T-helper 1 cell (primary cell): ENCODE results near the gene GPR108.
"Not testable (repeated sequence)": the region's sequence is repeated elsewhere in the genome, so short reads cannot be mapped to it uniquely, and the experiment has no call there.

ENCODE experiments used
- DNase-seq, 5 donors: peaks; one replicate each; pipeline ENCODE4 v3.0.0-alpha.2; 2012 to 2020

GPR108 gene

DNA sequence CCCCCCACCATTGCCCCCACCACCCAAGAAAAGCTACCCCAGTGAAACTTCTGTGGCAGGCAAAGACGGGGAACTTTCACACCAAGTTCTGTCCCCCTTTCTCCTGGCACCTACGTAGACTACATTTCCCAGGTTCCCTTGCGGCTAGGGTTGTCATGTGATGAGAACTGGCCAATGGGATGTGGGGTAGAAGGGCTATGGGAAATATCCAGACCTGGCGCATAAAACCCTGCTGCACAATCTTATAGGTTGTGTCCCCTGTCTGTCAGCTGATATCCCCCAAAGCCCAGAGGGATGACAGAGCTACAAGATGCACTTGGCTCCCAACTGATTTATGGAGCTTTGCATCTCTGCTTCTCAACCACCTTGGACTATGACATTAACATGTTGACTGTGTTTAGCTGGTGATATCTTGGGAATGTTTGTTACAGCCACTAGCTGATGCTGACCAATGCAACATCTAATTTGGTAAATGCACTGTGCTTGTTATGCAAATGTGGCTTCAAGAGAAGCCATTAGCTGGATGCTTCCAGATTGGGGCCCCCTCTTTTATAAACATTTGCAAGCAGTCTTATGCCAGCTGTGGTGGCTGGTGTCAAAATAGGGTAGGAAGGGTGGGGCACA lies 23.8 kb upstream of the GPR108 start:
- DNase-seq = no peak

DNA sequence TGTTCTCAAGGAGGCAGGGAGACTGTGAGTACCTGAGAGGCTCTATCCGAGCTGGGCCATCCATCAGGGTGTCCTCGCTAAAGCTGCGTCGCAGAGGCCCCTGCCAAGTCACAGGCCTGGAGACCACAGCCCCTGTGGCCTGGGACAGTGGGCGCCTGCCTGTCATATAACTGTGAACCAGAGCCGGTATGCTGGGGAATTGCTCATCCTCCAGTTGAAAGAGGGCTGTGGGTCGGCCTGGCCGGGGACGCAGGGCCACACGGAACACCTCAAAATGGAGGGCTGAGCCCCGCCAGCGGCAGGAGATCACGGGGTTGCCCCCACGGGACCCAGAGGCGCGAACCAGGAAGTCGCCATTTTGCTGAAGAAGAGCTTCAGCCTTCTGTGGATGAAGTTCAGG lies 23.2 kb upstream of the GPR108 start:
- no peak for DNase-seq

DNA sequence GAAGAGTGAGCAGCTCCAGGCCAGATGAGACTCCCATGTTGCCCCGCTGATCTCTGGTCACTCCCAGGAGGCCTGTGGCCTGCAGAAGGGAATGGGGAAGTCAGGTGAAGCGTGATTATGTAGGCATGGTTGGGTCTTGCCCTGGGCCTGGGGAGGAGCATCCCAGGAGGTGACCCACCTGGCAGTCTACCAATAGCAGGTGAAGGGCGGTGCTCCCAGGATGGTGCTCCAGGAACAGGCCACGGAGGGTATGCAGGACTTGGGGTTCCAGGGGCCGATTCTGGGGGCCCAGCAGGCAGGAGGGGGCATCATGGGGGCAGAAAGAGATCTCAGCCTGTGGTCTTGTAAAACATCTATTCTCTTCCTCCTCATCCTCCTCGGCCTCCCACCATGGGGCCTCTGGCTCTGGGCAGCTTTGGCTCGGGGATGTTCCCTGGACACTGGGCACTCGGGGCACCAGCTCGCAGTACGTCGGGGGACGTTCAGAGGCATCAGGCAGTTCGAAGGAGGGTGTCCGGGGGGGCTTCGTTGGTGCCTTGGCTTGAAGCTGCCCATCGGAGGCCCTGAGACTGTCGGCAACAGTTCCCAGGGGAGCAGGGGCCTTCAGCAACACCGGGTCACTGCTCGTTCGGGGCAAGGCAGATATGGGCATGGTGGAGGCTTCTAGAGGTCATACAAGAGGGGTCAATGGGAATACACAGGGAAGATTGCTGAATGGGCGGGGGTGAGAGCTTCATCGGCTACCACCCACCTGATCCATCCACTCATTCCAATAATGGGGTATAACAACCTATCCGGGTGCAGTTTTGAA lies 17.5 kb upstream of the GPR108 start:
- no peak for DNase-seq

DNA sequence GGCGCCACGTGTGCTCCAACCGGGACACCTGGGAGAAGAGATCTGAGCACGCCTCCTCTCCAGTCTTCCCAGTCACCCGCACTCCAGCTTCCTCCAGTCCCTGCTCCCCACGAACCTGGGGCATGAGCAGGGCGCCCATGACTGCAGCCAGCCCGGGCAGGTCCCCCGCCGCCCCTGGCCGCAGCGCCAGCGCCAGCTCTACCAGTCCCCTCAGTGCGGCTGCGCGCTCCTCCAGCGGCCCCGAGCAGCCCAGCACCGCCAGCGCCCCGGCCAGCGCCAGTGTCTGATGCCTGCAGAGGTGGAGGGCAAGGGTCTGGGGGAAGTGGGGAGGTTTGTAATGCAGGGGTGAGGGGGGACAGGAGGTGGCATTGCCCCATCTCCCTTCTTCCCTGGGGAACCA lies 16.8 kb upstream of the GPR108 start:
- DNase-seq = no peak

DNA sequence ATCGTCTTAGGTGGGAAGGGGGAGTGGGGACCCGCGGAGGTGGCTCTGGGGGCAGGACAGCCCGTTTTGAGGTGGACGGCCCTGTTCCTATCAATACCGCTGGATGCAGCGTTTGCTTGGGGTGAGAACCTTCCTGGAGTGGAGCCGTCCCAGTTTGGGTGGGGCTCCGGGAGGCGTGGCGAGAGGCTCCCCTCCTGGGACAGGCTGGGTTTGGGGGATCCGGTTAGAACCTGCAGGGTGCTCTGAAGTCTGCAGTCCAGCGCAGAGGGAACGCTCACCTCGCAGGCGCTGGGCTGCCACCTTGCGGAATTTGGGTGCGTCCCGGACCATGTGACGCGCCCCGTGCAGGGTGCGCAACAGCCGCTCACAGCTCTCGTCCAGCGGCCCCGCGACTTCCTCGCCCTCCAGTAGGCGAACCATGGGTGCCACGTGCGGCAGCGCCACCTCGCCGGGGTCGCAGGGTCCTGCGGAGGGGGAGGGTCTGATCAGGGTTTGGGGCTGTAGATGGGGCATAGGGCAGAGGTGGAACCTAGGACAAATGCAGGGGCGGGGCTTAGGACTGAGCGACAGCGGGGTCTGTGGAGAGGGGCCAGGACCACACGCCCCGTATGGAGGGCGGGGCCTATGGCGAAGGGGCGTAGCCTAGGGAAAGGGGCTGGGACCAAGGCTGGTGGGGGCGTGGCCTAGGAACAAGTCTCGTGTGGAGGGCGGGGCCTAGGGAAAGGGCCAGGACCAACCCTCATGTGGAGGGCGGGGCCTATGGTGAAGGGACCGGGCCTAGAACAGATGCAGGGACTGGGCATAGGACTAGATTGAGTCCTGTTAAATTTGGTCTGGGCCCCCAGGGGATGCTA lies 16.0 kb upstream of the GPR108 start:
- peak; percentile 61 to 82 (median 67) for DNase-seq

DNA sequence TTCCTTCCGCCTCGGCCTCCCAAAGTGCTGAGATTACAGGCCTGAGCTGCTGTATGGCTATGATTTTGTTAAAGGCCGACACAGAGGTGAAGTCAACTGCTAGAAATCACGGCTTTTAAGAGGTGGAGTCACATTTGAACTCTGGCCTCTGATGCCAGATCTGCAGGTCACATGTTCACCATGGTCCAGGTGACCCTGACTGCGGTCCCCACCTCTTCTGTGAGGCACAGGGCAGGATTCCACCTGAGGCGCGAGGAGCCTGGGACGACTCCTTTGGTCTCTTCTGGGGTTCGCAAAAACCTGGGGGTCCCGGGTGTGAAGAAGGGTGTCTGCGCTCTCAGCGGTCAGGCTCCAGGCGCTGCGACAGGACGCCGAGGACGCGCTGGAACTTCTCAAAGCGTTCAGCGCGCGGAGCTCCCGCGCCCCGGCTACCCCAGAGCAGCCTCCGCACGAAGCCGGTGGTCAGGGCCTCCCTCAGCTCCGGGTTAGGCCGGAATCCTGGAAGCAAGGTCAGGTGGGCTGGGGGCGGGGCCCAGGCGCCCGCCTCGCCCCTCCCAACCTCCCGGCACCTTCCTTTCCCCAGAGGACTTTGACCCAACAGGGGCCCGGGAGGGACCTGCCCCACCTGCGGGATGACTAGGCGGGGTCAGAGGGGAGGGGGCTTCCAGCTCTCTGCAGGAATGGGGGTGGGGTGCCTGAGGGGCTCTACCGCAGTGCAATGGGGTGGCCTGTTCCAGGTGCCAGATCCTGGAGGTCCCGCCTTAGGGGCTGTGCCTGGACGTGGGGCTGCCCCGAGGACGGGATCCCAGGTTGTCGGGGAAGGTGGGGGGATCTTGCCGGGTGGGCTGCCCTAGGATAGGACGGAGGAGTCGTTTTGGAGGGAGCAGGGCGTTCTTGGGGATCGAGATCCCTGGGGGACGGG lies 15.1 kb upstream of the GPR108 start:
- DNase-seq = no peak

DNA sequence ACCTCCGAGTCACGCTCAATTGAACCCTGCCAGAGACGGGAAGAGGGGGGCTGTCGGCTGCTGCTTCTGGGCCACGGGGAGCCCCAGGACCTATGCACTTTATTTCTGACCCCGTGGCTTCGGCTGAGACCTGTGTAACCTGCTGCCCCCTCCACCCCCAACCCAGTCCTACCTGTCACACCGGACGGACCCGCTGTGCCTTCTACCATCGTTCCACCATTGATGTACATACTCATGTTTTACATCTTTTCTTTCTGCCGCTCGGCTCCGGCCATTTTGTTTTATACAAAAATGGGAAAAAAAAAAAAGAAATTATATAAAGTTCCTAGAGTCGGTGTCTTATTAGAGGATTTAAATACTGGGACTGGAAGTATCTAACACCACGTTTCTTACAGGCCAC lies 13.8 kb upstream of the GPR108 start:
- no peak for DNase-seq

DNA sequence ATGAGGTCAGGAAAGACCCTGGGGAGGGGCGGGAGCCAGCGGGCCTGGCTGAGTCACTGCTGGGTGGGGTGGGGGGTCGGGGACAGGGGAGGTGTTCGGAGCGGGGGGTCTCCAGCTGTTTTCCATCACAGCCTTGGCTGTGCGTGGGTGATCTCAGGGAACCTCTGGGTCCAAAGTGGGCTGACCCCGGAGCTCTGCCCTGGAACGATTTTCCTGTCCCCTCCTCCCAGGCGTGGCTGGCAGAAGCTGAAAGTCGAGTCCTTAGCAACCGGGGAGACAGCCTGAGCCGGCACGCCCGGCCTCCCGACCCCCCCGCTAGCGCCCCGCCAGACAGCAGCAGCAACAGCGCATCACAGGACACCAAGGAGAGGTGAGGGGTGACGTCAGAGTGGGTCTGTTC lies 12.7 kb upstream of the GPR108 start:
- DNase-seq = no peak

DNA sequence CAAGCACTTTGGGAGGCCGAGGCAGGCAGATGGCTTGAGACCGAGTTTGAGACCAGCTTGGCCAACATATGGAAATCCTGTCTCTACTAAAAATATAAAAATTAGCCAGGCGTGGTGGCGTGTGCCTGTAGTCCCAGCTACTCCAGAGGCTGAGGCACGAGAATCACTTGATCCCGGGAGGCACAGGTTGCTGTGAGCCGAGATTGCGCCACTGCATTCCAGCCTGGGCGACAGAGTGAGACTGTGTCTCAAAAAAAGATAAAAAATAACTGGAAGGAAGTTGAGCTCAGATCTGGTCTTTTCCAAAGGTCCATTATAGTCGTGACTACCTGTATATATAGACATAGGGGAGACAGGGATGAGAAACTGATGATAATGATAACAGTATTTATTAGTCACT lies 11.2 kb upstream of the GPR108 start:
- not testable (repeated sequence) for DNase-seq

DNA sequence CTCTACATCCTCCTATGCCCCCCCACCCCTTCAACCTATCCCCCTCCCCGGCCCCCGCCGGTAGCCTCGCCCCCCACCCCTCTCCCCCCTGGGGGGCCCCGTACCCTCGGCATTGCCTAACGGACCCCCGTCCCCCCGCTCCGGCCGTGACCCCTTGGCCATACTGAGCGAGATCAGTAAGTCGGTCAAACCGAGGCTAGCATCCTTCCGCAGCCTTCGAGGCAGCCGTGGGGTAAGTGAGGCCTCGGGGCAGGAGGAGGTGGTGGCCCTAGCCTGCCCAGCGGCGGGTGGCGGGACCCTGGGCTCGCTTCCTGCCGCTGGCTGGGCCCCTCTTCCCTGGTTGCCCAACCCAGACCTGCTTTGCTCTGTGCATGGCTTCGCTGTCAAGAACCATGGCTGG lies 8.6 kb upstream of the GPR108 start:
- no peak for DNase-seq

DNA sequence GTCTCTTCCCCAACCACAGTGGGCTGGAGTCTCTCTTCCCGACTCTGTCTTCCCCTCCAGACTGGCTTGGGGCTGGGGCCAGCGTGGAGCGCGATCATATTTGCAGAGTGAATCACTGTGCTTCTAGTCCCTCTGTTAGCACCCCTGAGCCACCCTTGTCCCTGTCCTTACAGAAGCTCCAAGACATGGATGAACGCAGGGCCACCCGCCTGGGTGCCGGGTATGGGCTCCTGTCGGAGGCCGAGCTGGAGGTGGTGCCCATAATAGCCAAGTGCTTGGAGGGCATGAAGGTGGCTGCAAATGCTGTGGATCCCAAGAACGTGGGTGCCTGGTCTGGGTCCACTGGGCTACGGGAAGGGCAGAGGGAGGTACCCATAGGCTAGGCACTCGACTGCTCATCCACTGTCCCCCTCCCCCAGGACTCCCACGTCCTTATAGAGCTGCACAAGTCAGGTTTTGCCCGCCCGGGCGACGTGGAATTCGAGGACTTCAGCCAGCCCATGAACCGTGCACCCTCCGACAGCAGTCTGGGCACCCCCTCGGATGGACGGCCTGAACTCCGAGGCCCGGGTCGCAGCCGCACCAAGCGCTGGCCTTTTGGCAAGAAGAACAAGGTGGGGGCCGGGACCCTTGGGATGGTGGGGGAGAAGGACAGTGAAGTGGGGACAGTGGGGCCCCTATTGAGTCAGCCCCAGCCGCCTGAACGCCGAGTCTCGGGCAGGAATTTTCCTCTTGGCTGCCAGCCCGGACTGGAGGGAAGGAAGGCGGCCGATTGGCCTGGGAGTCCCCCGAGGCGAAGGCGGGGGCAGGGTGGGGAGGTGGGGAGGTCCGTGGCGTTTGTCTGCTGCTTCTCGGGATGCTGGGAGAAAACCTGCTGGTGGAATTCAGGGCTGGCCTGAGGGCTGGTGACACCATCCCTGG lies 7.3 kb upstream of the GPR108 start:
- DNase-seq = no peak

DNA sequence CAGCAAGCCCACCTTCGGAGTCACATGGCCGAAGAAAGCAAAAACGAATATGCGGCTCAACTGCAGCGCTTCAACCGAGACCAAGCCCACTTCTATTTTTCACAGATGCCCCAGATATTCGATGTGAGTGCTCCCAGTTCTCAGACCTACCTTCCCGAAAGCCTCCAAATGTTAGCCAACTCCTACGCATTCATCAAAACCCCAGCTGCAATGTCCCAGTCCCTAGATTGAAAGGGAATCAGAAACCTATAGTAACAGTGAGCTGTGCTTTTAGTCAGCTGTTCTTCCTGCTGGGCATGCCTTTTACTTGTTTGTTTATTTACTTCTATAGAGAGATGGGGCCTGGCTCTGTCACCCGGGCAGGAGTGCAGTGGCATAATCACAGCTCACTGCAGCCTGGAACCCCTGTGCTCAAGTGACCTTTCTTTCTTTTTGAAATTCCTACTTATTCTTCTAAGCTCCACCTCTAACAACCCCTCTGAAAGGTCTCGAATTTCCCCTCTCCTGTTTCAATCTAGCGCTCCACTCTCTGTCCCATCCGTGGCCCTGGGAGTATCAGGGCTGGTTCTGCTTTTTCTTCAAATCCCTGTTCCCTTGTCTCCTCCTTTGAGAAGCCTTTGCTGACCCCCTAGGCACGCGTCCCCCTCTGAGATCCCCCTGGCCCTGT lies 6.5 kb upstream of the GPR108 start:
- DNase-seq = no peak

DNA sequence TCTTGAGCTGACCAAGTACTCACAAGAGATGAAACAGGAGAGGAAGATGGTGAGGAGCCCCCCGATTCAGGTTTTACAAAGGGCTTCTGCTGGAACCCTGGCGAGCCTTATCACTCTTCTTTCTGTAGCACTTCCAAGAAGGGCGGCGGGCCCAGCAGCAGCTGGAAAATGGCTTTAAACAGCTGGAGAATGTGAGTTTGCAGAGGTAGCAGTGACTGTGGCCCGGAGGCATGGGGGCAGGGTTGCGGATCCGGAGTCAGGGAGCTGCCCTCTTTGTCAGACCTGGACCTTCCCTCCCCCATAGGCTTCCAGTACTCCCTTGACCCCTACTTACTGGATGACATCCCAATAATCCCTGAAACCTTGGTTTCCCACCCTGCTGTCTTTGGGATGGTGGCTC lies 5.7 kb upstream of the GPR108 start:
- DNase-seq = no peak

DNA sequence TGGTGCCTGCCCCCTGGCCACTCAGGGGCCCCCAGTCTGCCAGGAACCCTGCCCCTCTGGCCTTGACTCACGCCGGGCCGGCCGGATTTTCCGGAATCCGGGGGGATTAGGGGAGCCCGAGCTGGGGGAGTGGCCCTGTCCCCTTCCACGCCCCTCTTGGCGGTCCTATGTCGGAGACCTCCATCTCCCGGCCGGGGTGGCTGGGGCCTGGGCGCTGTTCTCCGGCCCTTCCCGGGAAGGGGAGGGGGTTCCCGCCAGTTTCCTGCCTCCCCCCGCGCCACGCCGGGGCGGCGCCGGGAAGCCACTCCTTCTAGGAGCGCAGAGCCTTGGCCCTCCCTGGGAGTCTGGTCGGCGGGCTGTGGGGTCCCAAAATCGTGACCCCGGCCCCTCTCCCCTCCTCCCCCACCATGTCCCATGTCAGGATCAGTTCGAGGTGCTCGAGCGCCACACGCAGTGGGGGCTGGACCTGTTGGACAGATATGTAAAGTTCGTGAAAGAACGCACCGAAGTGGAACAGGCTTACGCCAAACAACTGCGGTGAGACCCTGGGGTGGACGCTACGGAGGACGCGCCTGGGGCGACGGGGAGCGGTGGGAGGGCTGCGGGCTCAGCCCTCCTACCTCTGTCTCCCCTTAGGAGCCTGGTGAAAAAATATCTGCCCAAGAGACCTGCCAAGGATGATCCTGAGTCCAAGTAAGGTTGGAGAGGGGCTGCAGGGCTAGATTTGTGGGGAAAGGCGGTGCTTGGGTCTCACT lies 3.4 kb upstream of the GPR108 start:
- DNase-seq = no peak

DNA sequence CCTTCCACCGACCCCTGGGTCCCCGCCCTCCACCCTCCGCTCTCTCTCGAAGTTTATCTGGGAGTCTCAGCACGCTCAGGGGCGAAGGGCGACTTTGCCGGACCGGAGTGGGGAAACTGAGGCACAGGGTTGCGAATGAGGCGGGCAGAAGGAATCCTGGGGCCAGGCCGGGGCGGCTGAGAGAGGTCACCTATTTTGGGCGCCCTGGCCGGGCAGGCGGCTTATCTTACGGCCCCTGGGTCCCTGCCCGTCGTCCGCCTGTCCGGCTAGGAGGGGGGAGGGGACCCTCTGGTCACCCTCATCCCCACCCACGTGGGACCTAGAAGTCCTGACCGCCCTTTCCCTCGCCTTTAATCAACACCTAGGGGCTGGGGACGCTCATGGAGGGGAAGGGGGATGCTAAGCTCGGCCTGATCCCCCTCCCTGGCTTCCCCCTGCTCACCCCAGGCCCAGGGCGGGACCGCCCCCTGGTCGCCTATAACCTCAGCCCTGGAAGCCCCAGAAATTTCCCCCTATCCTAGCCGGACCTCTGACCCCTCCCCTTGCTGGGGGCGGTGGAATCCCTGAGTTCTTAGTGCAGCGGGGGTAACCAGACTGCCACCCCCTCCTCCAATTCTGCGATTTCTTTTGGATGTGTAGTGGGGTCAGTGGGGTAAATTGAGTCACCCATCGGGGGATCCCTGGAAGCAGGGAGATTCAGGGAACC lies 2.7 kb upstream of the GPR108 start:
- no peak for DNase-seq

DNA sequence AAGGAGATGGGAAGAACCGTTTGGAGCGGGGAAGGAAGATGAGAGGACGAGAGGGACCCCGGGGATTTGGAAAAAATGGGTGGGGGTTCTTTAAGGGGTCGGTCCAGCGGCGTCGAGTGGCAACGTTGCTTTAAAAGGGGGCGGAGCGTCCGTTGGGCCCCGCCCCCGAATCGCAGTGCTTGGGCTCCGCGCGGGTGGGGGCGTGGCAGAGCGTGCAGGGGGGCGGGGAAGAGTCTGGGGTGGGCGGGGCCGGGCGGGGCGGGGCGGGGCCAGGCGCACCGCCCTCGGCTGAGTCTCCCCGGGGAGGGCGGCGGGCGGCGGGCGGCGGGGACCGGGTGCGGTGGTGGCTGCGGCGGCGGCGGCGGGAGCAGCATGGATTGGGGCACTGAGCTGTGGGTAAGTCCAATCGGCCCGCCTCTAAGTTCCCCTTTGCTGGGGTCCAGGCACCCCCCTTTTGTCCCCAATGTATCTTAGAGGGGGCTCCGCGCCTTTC lies 2.1 kb upstream of the GPR108 start, which contains the start of gene TRIP10:
Gene TRIP10 (plus strand): TSS at position 291 of the 493 bp plus-strand sequence. CDS start 82 bp downstream, at position 373.
- DNase-seq = peak; percentile 68 to 82 (median 73)

DNA sequence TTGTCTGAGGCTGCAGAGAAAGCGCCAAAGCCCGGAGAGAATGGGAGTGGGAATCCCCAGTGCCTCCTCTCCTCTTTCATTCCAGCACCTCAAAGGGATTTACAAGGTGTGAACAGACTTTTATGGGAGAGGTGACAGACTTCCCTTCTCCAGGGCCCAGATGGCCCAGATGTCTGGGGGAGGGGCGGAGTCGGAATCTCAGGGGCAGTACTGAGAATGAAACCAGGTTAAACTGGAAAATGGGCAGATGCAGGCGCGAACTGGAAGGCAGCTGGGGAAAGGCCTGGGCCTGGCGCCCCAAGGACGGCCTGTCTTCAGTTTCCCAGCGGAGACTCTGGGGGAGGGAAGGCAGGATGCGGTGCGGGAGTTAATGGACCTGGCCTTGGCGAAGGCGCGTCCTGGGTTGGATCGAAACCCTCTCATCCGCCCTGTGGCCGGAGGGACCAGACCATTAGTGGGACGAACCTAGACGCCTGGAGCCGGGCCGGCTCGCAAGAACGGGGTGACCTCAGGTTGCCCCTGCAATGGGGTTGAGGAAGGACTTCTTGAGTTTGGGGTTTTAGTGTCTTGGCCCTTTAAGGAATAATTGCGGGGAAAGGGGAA lies 1.5 kb upstream of the GPR108 start:
- DNase-seq = peak in 2 of 5 donors; percentile 26 to 27
